Right lung (tissue), 5 donors: Measurements from ENCODE around the gene OR6J1. TPM values are rescaled to one million over a fixed set of nuclear protein-coding genes. Genes with fewer than 3 reads are reported as not detected.
"Not testable (repeated sequence)": the region's sequence is repeated elsewhere in the genome, so short reads cannot be mapped to it uniquely, and the experiment has no call there.

Experiments
- DNase-seq, 2 donors: peaks; one replicate each; pipeline ENCODE4 v3.0.0-alpha.2; 2013
- polyA plus RNA-seq, 5 donors: library from polyadenylated mRNA; unstranded; fragments of 120-200 nt; gene quantifications; one replicate each; pipeline versions ENCODE4 v1.2.1 to v1.2.3, GENCODE V29; 2013; ENCODE audit warnings: inconsistent platforms in 1 of 5, low replicate concordance in 1 of 5; ENCODE audit not compliant: insufficient read length in 5 of 5, insufficient read depth in 1 of 5

OR6J1 gene
- polyA plus RNA-seq, 5 donors: 0.18 to 0.39 (median 0.30) TPM

DNA sequence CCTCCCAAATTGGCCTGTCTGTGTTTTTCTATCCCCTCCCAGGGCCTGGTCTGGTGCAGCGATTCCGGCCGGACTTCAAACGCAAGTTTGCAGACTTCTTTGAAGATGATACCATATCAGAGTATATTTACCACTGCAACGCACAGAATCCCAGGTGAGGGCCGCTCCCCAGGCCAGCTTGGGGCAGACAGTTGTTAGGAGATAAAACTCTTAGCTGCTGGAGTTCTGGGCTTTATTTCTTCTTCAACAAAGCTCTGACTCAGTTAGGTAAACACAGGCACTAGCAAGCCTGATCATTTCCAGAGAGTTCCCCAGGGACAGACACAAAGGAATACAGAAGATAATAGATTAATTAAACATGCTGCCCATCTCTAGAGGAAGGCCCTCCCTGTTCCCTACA is 37.8 kb downstream of the OR6J1 start:
- no peak for DNase-seq

DNA sequence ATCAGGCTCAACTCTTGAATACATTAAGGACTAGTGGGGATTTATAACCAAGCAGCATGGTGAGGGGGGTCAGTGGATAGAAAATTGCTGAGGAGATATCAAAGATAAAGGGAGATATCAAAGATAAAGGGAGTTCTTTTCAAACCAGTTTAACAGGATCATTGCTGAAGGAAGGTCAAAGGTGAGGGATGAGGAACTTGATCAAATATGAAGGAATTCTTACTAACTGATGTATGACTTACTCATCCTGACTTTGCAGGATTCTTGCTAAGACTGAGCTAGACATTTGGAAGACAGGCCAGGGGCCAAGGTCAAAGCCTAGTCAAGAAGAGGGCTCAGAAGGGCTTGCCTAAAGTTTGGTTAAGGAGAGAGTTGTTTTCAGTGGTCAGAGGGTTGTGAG is 41.3 kb downstream of the OR6J1 start:
- no peak for DNase-seq

DNA sequence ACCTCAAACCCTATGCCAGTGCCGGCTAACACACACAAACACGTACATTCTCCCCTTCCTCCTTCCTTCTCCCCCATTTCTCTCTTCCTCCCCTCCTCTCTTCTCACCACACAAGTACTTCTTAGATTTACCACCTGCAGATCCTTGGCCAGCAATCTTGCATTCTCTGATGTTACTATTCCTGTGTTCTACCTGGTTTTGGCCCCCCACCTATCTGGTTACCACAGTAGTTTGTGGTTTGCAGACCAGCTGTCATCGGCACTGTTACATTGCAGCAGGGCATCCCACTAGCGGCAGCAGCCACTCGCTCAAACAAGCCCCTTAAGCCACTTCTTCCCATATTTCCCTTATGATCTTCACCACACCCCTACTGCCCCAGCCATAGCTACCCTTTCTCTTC is 42.2 kb downstream of the OR6J1 start:
- no peak for DNase-seq

DNA sequence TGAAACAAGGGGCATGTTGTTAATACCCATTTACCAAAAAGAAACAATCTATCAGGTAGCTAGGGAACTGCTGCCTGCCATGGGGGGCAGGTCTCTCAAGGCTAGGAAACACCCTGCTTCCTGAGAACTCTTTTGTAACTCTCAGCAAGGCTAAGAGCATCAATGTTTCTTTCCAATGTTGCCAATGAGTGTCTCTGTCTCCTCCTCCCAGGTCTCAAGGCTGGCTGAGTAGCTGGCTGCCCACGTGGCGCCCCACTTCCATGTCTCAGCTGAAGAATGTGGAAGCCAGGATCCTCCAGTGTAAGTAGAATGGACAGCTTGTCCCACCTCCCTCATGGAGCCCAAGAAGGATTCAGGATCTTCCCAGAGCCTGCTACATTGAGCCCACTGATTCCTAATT is 42.7 kb downstream of the OR6J1 start:
- DNase-seq: no peak

DNA sequence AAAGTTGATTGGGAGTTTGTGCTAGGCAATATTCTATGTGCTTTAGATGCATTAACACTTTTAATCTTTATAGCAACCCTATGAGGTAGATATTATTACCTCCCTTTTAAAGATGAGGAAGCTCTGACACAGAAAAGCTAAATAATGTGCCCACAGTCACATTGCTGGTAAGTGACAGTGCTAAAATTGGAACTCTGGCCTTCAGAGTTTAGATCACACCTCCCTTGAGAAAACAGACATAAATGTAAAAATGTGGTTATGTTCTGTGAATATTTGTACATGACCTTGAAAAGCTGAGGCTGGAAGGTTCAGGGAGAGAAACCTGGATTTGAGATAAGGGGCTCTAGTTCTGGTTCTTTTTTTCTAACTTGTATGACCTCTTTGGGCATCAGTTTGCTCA is 44.1 kb downstream of the OR6J1 start:
- DNase-seq: no peak

DNA sequence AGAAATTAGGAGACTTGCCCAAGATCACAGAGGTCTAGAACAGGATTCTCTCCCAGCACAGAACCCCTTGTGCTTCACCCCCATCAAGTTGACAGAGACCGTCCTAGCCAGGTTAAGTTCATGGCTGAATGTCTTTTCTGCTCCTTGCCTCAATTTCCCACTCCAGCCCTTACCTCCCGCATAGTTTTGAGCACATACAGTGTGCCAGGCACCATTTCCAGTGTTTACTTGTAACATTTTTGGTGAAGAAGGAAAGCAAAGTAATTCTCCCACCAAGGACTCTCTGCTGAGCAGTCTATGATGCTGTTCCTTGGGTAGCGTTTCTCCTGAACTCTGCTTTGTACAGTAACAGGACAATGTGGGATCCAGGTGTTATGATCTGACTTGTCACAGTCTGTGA is 44.8 kb downstream of the OR6J1 start:
- no peak for DNase-seq

DNA sequence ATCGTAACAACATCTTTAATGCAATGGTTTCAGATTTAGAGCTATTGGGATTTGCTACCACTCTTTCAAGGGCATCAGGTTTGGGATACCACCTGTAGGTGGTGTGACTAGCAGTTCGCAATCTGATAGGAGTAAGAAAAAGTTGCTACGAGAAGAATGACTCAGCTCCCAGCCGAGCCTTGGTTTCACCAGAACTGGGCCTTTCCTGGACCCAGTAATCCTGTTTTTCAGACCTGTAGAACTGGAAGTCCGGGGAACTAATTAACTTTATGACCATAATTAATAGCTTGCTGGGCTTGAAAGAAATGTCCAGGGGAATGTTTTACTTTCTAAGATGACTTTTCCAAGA is 45.3 kb downstream of the OR6J1 start:
- DNase-seq: peak in 1 of 2 donors; percentile 40

DNA sequence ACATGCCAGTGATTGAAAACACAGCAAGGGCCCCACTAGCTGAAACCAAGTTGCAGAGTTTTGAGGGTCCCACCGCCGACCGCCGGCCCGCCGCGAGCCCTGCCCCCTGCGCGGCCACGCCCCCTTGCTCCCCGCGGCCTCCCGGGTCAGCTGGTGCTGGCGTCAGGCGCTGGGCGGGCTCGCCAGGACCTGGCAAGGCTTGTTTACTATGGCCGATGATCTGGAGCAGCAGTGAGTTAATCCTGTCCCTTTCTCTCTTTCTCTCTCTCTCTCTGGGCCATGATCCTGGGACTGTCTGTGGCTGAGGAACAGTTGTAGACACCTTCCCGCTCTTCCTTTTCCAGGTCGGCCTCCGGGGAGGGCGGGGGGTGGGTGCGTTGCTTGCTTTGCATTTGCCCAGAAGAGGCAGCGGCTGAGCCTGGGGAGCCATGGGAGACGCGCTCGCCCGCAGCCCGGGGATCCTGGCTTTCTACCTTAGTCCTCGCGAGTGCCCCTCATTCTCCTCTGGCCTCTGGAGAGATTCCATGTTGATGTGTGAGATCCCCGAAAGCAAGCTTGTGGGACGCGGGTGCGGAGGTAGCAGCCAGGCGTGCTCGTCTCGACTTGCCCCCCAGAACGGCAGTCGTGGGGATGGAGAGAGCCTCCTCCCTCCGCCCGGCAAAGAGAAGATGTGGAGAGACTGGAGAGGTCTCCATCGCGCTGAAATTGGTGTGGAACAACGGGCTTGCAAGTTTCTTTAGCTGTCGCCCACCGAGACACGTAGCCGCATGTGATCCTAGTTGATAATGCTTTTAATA is 45.9 kb downstream of the OR6J1 start, which contains the start of gene ABHD4:
Gene ABHD4, plus strand, starts transcription at position 202 of the 797 bp plus-strand sequence. Its CDS starts 7 bp downstream, at position 209.
- peak; percentile 87 to 89 for DNase-seq

DNA sequence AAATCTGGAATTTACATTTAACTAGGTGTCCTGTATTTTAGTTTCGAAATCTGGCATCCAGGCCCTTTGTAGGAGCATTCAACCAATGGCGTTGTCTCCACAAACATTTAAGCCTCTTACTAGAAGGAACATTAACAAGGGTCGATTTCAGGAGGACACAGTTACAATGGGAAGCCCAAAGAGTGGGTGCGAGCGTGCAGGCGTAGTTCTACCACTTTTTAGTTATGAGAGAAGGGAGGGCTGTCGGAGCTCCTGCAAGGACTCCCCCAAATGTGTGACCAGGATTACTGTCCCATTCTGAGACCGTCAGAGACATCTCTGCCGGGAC is 46.4 kb downstream of the OR6J1 start:
- no peak for DNase-seq

DNA sequence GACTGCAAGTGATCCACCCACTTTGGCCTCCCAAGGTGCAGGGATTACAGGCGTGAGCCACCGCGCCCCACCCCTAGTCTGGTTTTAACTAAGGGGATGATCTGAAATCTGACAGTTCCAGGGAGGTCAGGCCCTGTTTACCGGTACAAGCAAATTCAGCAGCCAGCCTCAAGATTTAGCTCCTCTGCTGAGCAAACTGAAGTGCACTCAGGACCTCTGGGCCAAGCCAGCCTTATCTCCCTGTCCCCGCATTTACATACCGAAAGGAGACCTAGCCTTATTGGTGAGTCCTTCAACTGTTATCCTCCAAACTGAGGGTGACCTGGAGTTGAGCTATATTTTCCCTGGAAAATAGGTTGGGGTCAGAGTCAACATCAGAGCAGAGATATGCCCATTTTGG is 46.9 kb downstream of the OR6J1 start:
- DNase-seq: no peak

DNA sequence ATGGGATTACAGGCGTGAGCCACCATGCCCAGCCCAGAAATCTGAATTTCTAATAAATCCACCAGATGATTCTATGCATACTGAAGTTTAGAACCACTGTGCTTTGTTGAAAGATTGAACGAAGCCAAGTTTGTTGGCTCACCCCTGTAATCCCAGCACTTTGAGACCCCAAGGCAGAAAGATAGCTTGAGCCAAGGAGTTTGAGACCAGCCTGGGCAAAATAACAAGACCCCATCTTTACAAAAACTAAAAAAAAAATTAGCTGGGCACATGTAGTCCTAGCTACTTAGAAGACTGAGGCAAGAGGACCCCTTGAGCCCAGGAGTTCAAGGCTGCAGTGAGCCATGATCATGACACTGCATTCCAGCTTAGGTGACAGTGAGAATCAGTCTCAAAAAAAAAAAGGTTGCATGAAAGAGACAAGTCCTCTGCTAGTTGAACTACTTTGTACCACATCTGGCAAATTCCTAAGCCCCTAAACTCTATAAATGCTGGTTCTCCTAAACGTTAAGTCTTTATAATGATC is 47.7 kb downstream of the OR6J1 start:
- DNase-seq: no peak

DNA sequence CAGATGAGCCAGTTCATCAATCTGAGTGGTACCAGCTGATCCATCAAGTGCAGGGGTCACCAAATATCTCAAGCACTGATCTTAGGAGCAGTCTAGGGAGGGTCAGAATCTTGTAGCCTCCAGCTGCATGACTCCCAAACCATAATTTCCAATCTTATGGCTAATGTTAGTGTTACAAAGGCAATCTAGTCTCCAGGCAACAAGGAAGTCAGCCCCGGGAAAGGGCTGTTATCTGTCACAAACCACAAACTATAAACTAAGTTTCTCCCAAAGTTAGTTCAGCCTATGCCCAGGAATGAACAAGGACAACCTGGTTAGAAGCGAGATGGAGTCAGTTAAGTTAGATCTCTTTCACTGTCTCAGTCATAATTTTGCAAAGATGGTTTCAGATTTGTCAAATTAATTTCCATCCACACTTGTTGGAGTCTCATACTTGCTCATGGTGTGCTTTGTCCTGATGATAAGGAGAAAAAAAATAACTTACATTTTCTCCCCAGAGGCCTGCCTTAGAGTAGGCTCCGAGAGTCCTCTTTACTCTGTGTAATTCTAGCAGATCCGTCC is 49.9 kb downstream of the OR6J1 start:
- DNase-seq: no peak

DNA sequence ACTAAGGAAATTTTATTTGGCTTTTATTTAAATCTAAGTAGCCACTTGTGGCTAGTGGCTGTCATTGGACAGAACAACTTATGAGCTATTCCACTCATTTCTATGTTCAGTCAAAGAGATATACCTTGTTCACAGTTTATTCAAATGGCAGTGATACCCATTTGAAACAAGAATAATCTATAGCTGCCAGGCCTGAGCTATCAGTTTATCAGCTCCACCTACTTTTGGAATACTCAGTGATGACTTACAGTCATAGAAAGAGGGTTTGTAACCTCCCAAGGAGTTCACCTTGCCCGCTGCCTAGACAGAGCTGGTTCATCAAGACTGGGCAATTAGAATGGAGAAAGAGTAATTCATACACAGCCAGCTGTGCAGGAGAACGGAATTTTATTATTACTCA is 50.6 kb downstream of the OR6J1 start:
- no peak for DNase-seq

DNA sequence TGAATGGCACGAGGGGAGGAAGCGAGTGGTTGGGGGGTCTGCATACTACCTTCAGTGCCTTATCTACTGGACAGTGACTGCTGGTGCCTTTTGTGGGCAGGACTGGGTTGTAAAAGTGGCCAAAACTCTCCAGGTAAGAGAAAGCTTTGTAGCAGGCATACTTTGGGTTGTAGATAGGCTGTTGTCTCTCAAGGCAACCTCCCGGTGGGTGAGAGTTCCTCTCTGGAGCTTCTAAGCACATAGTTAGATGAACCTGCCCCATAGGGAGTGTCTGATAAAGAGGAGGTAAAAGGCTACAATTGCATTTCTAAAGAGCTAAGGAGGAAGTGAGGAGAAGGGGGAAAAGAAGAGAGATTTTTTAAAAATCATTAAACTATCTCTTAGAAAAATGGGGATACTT is 51.0 kb downstream of the OR6J1 start:
- DNase-seq: no peak

DNA sequence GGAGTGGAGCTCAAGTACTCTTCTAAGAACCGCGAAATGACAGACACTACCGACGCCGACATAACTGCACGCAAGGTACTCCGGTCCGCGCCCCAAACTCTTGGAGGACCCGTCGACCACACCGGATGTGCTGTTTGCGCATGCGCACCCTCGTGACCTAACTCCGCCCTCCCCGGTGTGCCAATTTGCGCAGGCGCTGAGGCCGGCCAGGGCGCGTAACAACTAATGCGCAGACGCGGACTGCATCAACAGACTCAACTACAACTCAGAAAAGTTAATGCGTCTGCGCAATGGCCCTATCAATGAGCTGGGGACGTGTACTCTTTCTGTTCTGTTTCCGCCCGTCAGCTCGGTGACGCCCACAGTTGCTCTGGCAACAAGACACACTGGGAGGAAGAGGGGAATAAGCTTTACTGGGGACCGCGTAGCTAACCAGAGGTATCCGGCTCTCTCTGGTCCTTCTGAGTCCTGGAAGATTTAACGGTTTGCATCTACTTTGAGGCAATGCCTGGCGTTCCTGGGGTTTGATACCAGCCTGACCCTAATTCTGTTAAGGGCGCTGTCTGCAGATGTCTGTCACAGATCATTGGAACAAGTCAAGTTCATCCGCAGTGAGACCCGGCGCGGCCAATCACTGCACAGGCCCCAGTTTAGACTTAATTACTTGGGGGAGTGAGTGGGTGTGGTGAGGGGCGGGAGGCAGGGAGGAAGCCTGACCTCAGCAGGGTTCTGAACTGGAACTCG is 54.9 kb downstream of the OR6J1 start, which contains the start of gene DAD1:
Gene DAD1, minus strand, starts transcription at position 129 of the 744 bp plus-strand sequence. Its CDS starts 67 bp downstream, at position 62.
- DNase-seq: peak; percentile 99 to 100

DNA sequence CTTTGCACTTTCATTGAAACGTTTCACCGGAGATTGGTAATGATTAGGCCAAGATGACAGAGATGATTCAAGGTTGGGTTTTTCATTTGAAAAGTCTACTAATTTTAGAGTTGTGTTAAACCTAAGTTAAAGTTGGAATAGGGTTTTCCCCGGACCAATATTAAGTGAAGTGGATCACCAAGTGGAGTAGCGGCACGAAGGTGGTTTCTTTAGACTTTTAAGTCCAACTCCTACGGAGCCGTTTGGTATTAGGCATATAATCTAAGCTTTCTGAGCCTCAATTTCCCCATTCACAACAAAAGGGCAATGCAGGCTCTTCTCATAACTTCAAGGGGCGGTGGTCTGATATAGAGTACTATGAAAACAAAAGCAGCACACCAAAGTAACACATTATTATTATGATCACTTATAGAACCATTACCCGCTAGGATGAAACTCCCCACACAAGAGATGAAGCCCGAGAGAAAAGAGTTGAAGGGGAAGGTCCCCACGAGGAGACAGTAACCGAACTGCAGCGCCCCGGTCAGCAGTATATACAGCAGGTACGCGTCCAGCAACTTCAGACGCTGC is 55.5 kb downstream of the OR6J1 start:
- DNase-seq: no peak

DNA sequence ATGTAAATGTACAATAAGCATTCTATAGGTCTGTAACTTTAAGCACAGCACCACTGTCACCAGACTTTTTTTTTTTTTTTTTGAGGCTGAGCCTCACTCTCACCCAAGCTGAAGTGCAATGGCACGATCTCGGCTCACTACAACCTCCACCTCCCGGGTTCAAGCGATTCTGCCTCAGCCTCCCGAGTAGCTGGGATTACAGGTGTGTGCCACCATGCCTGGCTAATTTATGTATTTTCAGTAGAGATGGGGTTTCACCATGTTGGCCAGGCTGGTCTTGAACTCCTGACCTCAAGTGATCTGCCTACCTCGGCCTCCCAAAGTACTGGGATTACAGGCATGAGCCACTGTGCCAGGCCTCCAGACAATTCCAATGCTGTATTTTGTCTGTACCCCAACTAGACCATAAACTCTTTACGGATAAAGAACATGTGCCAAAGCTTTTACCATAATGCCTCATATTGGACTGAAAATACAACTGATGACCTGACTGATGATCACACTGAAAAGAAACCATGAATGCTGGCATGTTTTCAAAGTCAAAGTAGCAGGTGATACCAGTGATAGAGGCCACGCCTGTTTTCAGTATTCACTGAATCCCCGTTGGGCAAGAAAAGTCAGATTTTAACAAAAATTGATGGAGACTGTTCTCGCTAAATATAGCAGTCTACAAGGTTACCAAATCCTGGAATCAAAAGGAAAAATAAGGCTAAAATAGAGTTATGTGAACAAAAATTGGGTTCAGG is 56.3 kb downstream of the OR6J1 start:
- not testable (repeated sequence) for DNase-seq

DNA sequence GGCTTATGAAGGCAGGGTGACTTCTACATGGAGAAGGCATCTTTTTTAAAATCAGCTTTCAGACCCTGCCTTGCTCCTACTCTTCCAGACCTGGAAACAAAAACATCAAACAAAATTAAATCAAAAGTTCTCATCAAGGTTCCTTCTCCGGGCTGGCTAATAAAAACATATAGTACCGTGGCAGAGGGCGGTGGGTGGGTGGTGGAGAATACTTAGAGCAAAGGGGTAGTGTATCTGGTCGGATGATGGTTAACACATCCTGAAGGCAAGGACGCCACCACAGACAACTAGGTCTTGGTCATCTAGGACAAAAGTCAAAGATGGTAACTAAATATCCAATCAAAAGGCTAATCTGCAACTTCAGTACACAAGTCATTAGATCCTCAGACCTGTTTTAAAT is 56.9 kb downstream of the OR6J1 start:
- DNase-seq: no peak

DNA sequence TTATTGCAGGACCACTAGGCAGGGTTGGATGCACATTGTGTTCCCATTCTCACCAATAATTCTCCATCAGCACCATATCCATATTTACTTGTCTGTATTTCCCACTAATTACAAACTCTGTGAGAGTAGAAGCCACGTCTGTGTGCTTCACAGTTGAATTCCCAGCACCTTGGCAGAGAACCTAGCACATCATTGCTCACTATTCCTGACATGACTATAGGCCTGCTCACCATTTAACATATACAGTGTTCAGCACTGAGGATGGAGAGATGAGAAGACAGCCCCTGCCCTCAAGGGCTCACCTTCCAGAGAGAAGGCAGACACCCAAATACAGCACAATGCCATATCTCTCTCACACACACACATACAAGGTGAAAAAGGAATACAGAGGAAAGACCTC is 60.2 kb downstream of the OR6J1 start:
- no peak for DNase-seq
